Measurements from ENCODE around the gene PLEKHA7.

Gene PLEKHA7

DNA sequence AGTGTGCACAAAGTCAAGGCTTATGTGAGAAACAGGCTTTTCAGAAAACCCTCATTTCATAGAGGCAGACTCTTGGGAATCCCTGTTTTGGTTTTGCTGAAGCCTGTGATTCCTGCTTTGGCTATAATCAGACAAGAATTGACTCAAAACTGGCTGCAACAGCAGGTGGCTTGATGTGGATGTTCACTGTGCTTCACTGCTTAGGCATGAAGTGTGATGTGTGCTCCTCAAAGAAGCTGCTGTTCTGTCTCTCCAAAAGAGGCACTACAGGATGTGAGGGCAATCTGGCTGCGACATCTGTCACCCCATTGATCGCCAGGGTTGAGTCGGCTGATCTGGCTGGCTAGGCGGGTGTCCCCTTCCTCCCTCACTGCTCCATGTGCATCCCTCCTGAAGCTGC, 172.2 kb downstream of the PLEKHA7 start:
- H3K36me3 ChIP-seq (ENCODE audit: control insufficient read depth, insufficient read depth, low read length): no peaks in the 10 kb centered on the region
- no peak overlapping the region for H3K4me3 ChIP-seq (replicated peaks; ENCODE audit: low read depth, low read length)
- no peak for DNase-seq (ENCODE audit: extremely low read depth, insufficient read length)
- no peaks in the 10 kb centered on the region for H3K27me3 ChIP-seq (replicated peaks; ENCODE audit: control insufficient read depth, insufficient read depth, low read length)
- TF ChIP-seq, protein P1, sequence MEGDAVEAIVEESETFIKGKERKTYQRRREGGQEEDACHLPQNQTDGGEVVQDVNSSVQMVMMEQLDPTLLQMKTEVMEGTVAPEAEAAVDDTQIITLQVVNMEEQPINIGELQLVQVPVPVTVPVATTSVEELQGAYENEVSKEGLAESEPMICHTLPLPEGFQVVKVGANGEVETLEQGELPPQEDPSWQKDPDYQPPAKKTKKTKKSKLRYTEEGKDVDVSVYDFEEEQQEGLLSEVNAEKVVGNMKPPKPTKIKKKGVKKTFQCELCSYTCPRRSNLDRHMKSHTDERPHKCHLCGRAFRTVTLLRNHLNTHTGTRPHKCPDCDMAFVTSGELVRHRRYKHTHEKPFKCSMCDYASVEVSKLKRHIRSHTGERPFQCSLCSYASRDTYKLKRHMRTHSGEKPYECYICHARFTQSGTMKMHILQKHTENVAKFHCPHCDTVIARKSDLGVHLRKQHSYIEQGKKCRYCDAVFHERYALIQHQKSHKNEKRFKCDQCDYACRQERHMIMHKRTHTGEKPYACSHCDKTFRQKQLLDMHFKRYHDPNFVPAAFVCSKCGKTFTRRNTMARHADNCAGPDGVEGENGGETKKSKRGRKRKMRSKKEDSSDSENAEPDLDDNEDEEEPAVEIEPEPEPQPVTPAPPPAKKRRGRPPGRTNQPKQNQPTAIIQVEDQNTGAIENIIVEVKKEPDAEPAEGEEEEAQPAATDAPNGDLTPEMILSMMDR (IDR thresholded peaks at IDR 0.05; ENCODE audit: insufficient read depth, low read length, poor library complexity, severe bottlenecking): no peak

DNA sequence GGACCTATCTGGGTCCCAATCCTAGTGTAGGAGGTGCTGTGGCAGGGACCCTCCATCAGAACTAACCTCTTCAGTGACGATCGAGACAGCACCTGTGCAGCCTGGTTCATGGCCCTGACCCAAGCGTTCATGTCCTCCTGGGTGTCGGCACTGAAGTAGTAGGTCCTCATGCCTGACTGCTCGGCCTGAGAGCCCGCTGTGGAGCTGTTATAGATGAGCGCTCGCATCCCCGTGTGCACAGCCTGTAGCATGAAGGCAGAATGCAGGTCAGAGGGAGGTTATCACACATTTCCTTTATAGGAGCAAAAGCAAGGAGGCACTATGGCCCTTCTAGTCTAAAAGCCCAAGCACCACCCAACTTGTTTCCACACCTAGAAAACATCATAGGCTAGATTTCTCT, 172.7 kb downstream of the PLEKHA7 start:
- no peaks in the 10 kb centered on the region for H3K27me3 ChIP-seq (replicated peaks; ENCODE audit: control insufficient read depth, insufficient read depth, low read length)
- DNase-seq (ENCODE audit: extremely low read depth, insufficient read length): no peak
- no peaks in the 10 kb centered on the region for H3K36me3 ChIP-seq (ENCODE audit: control insufficient read depth, insufficient read depth, low read length)
- TF ChIP-seq, protein P1 (IDR thresholded peaks at IDR 0.05; ENCODE audit: insufficient read depth, low read length, poor library complexity, severe bottlenecking): no peak
- no peak overlapping the region for H3K4me3 ChIP-seq (replicated peaks; ENCODE audit: low read depth, low read length)

DNA sequence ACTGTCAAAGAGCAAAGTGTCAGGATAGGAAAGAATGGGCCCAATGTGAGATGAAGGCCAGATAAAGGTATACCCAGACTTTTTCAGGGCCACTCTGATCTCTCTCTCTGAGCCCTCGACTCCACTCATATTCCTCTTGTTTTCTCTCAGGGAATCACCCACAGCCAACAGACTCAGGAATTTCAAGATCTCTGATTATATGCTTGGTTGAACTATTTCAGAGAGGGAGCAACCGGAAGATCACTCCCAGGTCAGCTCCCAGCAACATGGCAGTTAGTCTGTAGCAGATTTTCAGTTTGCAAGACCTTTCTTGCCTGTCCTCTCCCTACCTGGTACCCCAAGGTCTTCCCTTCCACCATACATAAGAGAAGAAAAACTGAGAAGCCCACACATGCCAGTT, 173.3 kb downstream of the PLEKHA7 start:
- H3K4me3 ChIP-seq (replicated peaks; ENCODE audit: low read depth, low read length): no peak overlapping the region
- TF ChIP-seq, protein P1 (IDR thresholded peaks at IDR 0.05; ENCODE audit: insufficient read depth, low read length, poor library complexity, severe bottlenecking): no peak
- H3K27me3 ChIP-seq (replicated peaks; ENCODE audit: control insufficient read depth, insufficient read depth, low read length): no peaks in the 10 kb centered on the region
- no peak for DNase-seq (ENCODE audit: extremely low read depth, insufficient read length)
- H3K36me3 ChIP-seq (ENCODE audit: control insufficient read depth, insufficient read depth, low read length): no peaks in the 10 kb centered on the region

DNA sequence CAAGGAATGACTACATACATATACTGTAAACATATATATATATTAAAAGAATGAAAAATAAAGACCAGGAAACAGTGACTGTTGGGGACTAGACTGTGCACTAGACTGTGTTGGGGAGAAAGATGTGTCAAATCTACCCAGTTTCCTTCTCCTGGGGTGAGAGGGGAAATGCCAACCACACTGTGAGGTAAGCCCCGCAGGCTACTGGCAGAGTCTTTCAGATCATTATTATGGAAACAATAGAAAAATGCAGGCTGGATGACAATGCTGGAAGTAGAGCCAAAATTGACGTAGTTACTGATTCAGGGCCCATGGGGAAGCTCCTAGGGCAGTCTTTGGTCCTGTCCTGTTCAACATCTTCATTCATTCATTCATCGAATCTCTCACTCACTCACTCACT, 174.4 kb downstream of the PLEKHA7 start:
- no peak for DNase-seq (ENCODE audit: extremely low read depth, insufficient read length)
- H3K4me3 ChIP-seq (replicated peaks; ENCODE audit: low read depth, low read length): no peak overlapping the region
- TF ChIP-seq, protein P1 (IDR thresholded peaks at IDR 0.05; ENCODE audit: insufficient read depth, low read length, poor library complexity, severe bottlenecking): no peak
- no peaks in the 10 kb centered on the region for H3K36me3 ChIP-seq (ENCODE audit: control insufficient read depth, insufficient read depth, low read length)
- H3K27me3 ChIP-seq (replicated peaks; ENCODE audit: control insufficient read depth, insufficient read depth, low read length): no peaks in the 10 kb centered on the region

DNA sequence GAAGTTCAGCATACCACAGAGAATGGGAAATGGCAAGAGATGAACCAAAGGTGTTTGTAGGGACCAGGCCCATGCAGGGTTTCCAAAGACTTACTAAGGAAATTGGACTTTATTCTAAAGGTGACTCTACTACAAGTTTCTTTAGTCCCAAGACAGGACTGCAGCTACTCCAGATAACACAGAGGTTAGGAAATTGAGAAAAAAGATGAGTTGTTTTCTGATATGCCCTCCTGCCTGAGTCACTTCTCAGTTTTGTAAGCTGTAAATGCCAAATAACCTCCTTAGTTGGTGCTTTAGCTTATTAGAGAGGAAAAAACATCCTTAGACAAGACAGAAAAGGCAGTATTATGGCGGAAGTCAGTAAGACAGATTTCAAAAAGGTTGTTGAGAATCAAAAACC, 179.8 kb downstream of the PLEKHA7 start:
- TF ChIP-seq, protein P1 (IDR thresholded peaks at IDR 0.05; ENCODE audit: insufficient read depth, low read length, poor library complexity, severe bottlenecking): no peak
- Histone ChIP-seq H3K27me3 (replicated peaks; ENCODE audit: control insufficient read depth, insufficient read depth, low read length) (no peaks in the 10 kb centered on the region), H3K36me3 (ENCODE audit: control insufficient read depth, insufficient read depth, low read length) (no peaks in the 10 kb centered on the region), H3K4me3 (replicated peaks; ENCODE audit: low read depth, low read length) (no peak overlapping the region)
- no peak for DNase-seq (ENCODE audit: extremely low read depth, insufficient read length)

DNA sequence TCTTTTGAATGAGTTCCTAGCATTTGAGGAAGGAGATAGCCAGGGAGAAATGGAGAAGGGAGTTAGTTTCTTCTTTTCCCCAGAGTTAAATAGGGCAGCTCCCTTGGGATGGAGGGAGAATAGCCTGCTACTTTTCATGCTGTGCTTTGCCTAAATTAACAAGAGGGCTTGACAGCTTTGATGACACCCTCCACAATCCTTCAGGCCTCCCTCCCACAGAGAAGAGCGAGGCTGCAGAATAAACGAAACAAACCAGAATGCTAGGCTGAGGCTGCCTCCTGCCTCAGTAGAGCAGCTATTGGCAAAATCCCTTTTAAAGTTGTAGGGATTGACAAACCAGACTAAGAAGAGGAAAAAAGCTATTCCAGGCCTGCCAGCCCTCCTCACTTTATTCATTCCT, 181.2 kb downstream of the PLEKHA7 start:
- DNase-seq (ENCODE audit: extremely low read depth, insufficient read length): no peak
- Histone ChIP-seq H3K36me3 (ENCODE audit: control insufficient read depth, insufficient read depth, low read length) (no peaks in the 10 kb centered on the region), H3K27me3 (replicated peaks; ENCODE audit: control insufficient read depth, insufficient read depth, low read length) (no peaks in the 10 kb centered on the region), H3K4me3 (replicated peaks; ENCODE audit: low read depth, low read length) (no peak overlapping the region)
- TF ChIP-seq, protein P1 (IDR thresholded peaks at IDR 0.05; ENCODE audit: insufficient read depth, low read length, poor library complexity, severe bottlenecking): no peak

Data from GM06990 (cell line).